PC-3 (cell line): Measurements from ENCODE around the gene FFAR1. TPM values are rescaled to one million over a fixed set of nuclear protein-coding genes. Genes with fewer than 3 reads are reported as not detected.

Experiments
- ATAC-seq: fragments of 200-7000 bp; cut with Tn5 transposase; 2 replicates; pipeline ENCODE4 v1.9.1; 2020; ENCODE audit warnings: mild to moderate bottlenecking, moderate library complexity
- BruUV-seq: library from RNA; stranded (reverse); fragments of 400-500 nt; replicated peaks from 2 replicates; lab custom pipeline; 2021; lab: Mats Ljungman, UMichigan
- CTCF ChIA-PET: fragments of 300-600 bp; sonication (Branson Sonifier 250); formaldehyde crosslinking; loops from one replicate; lab custom pipeline; 2022; ENCODE audit warnings: antibody characterized with exemption; lab: Charles Lee
- POLR2A ChIA-PET: fragments of 300-600 bp; sonication (Branson Sonifier 250); formaldehyde crosslinking; loops from one replicate; lab custom pipeline; 2022; ENCODE audit warnings: antibody characterized with exemption; ENCODE audit not compliant: unreplicated experiment; lab: Charles Lee
- DNase-seq: peaks from one replicate; pipeline ENCODE4 v3.0.0-alpha.2; 2015
- H2AFZ ChIP-seq: fragments of 300-600 bp; sonication (generic); 2 replicates; pipeline ENCODE4 v1.6.0; 2016; ENCODE audit warnings: antibody characterized with exemption, low read length
- H3F3A ChIP-seq: fragments of 300-600 bp; sonication (generic); one replicate; pipeline ENCODE4 v1.6.0; 2017; ENCODE audit warnings: antibody characterized with exemption, low read length, control low read depth, mild to moderate bottlenecking; ENCODE audit not compliant: unreplicated experiment
- H3K27ac ChIP-seq: fragments of 300-600 bp; sonication (generic); 2 replicates; pipeline ENCODE4 v1.5.1; 2016; ENCODE audit warnings: mild to moderate bottlenecking, low read length
- H3K27me3 ChIP-seq: fragments of 300-600 bp; sonication (generic); 2 replicates; pipeline ENCODE4 v1.6.1; 2016; ENCODE audit warnings: low read length, mixed read lengths
- H3K36me3 ChIP-seq: fragments of 300-600 bp; sonication (generic); 2 replicates; pipeline ENCODE4 v1.6.1; 2016; ENCODE audit warnings: low read depth, mixed run types, low read length, mixed read lengths
- H3K4me1 ChIP-seq: fragments of 300-600 bp; sonication (generic); 2 replicates; pipeline ENCODE4 v1.5.1; 2016; ENCODE audit warnings: low read length; ENCODE audit not compliant: insufficient read depth
- H3K4me2 ChIP-seq: fragments of 300-600 bp; sonication (generic); 2 replicates; pipeline ENCODE4 v1.6.0; 2016; ENCODE audit warnings: low read length
- H3K4me3 ChIP-seq: fragments of 300-600 bp; sonication (generic); 2 replicates; pipeline ENCODE4 v1.5.1; 2016; ENCODE audit warnings: mild to moderate bottlenecking, low read length, mixed read lengths
- H3K79me2 ChIP-seq: fragments of 300-600 bp; sonication (generic); 2 replicates; pipeline ENCODE4 v1.6.1; 2017; ENCODE audit warnings: low read length, mixed read lengths
- H3K9ac ChIP-seq: fragments of 300-600 bp; sonication (generic); 2 replicates; pipeline ENCODE4 v1.6.0; 2016; ENCODE audit warnings: mild to moderate bottlenecking, low read length
- H3K9me2 ChIP-seq: fragments of 300-600 bp; sonication (generic); replicated peaks from 2 replicates; pipeline ENCODE4 v1.6.1; 2016; ENCODE audit warnings: mixed run types, low read length, mixed read lengths
- H3K9me3 ChIP-seq: fragments of 300-600 bp; sonication (generic); 2 replicates; pipeline ENCODE4 v1.6.1; 2016; ENCODE audit warnings: low read length, mixed read lengths
- H4K20me1 ChIP-seq: fragments of 300-600 bp; sonication (generic); 2 replicates; pipeline ENCODE4 v1.6.1; 2016; ENCODE audit warnings: low read length, mixed read lengths
- EZH2 ChIP-seq: fragments of 300-600 bp; sonication (generic); IDR thresholded peaks from one replicate; pipeline ENCODE4 v1.6.1; 2017; ENCODE audit warnings: antibody characterized with exemption, mild to moderate bottlenecking, low read length; ENCODE audit not compliant: unreplicated experiment
- EZH2phosphoT487 ChIP-seq: fragments of 300-600 bp; sonication (generic); IDR thresholded peaks from 2 replicates; pipeline ENCODE4 v1.6.1; 2018; ENCODE audit warnings: mild to moderate bottlenecking, antibody characterized with exemption, low read length, borderline replicate concordance
- intact Hi-C: fragments of 100-400 bp; cut with micrococcal nuclease; formaldehyde crosslinking; loops from 2 replicates; pipeline ENCODE4 v1.9.0; 2023
- total RNA-seq: library from RNA; depleted of rRNA; stranded (reverse); fragments of >200 nt; gene quantifications from 2 replicates; pipeline ENCODE4 v1.2.3, GENCODE V29; 2014
- TF ChIP-seq, protein P1 (sequence below): fragments of 300-600 bp; sonication (generic); conservative IDR thresholded peaks from 2 replicates; pipeline ENCODE4 v1.5.1; 2017; ENCODE audit warnings: antibody characterized with exemption, low read depth, mild to moderate bottlenecking, low read length

FFAR1 gene
- total RNA-seq, 1 experiment from 2014 or later: not detected

DNA sequence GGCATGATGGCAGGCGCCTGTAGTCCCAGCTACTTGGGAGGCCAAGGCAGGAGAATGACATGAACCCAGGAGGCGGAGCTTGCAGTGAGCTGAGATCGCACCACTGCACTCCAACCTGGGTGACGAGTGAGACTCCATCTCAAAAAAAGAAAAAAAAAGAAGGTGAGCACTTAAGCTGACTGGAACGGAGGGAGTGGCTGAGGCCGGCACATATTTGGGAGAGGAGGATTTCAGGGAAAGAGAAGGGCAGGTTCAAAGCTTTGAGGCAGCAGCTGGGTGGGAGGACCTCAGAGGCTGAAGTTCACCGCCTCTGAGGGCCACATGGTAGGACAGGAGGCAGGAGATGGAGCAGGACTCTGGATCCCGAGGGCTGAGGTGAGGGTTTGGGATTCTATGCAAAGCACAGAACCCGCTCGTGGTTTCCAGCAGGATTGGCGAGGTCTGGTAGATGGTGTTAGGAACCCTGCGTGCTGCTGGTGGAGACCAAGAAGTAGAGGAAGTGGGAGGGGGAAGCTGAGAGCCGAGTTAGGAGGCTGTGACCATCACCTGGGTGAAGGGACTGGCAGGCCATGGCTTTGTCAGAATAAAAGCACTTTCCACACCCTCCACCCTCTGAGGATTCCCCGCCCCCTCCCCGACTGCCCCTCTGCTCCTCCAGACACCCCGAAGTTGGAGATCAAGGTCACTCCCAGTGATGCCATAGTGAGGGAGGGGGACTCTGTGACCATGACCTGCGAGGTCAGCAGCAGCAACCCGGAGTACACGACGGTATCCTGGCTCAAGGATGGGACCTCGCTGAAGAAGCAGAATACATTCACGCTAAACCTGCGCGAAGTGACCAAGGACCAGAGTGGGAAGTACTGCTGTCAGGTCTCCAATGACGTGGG lies 10.4 kb upstream of the FFAR1 start:
- no peak for ATAC-seq
- intact Hi-C loops: no loop called here
- no peaks in the 10 kb centered on the region for H4K20me1 ChIP-seq
- ChIA-PET CTCF (no interaction called here), POLR2A (no interaction called here)
- H3K27me3 ChIP-seq: no peaks in the 10 kb centered on the region
- H3F3A ChIP-seq: no peaks in the 10 kb centered on the region
- no peaks in the 10 kb centered on the region for H3K79me2 ChIP-seq
- BruUV-seq: no TSS peak
- H3K9ac ChIP-seq: no peak overlapping the region
- DNase-seq: no peak
- no peaks in the 10 kb centered on the region for H3K36me3 ChIP-seq
- no peaks in the 10 kb centered on the region for H3K9me2 ChIP-seq
- H3K9me3 ChIP-seq: no peaks in the 10 kb centered on the region
- TF ChIP-seq, protein P1, sequence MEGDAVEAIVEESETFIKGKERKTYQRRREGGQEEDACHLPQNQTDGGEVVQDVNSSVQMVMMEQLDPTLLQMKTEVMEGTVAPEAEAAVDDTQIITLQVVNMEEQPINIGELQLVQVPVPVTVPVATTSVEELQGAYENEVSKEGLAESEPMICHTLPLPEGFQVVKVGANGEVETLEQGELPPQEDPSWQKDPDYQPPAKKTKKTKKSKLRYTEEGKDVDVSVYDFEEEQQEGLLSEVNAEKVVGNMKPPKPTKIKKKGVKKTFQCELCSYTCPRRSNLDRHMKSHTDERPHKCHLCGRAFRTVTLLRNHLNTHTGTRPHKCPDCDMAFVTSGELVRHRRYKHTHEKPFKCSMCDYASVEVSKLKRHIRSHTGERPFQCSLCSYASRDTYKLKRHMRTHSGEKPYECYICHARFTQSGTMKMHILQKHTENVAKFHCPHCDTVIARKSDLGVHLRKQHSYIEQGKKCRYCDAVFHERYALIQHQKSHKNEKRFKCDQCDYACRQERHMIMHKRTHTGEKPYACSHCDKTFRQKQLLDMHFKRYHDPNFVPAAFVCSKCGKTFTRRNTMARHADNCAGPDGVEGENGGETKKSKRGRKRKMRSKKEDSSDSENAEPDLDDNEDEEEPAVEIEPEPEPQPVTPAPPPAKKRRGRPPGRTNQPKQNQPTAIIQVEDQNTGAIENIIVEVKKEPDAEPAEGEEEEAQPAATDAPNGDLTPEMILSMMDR: no peak
- no peak for TF ChIP-seq EZH2phosphoT487
- no peak for TF ChIP-seq EZH2
- H3K4me3 ChIP-seq: no peak overlapping the region
- no peak overlapping the region for H3K27ac ChIP-seq
- no peak overlapping the region for H2AFZ ChIP-seq
- H3K4me2 ChIP-seq: no peak overlapping the region
- no peaks in the 10 kb centered on the region for H3K4me1 ChIP-seq

DNA sequence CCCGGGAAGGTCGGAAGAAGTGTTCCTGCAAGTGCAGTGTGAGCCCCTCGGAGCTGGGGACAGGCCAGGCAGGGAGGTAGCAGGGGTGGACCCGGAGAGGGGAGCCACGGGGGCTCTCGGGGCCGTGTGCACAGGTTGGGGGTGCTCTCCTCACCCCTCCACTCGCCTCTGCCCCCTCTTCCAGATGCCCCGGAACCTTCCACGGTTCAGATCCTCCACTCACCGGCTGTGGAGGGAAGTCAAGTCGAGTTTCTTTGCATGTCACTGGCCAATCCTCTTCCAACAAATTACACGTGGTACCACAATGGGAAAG lies 9.8 kb upstream of the FFAR1 start:
- no peak for DNase-seq
- H3K4me2 ChIP-seq: no peak overlapping the region
- no peaks in the 10 kb centered on the region for H3K9me2 ChIP-seq
- CTCF ChIA-PET: no interaction called here
- POLR2A ChIA-PET: no interaction called here
- no peak for ATAC-seq
- H3K79me2 ChIP-seq: no peaks in the 10 kb centered on the region
- no TSS peak for BruUV-seq
- no peaks in the 10 kb centered on the region for H3K4me1 ChIP-seq
- no peak overlapping the region for H3K4me3 ChIP-seq
- H4K20me1 ChIP-seq: no peaks in the 10 kb centered on the region
- H3K27me3 ChIP-seq: no peaks in the 10 kb centered on the region
- no peak overlapping the region for H3K9ac ChIP-seq
- intact Hi-C loops: no loop called here
- no peaks in the 10 kb centered on the region for H3F3A ChIP-seq
- TF ChIP-seq, protein P1: no peak
- no peaks in the 10 kb centered on the region for H3K36me3 ChIP-seq
- no peaks in the 10 kb centered on the region for H3K9me3 ChIP-seq
- no peak overlapping the region for H3K27ac ChIP-seq
- no peak overlapping the region for H2AFZ ChIP-seq

DNA sequence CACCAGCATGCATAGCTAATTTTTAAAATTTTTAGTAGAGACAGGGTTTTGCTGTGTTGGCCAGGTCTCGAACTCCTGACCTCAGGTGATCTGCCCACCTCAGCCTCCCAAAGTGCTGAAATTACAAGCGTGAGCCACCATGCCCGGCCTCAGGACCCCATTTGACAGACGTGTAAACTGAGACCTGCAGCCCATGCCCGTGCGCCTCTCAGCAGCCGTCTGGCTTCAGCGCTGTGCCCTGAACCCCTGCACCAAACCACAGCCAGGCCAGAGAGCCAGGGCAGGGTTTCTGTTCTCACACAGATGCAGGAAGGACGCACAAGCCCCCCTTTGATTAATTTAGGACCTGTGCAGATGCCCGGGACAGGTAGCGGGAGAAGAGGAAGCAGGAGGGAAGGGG lies 7.3 kb upstream of the FFAR1 start:
- BruUV-seq: no TSS peak
- ChIA-PET CTCF (no interaction called here), POLR2A (no interaction called here)
- Histone ChIP-seq H3K9ac (no peak overlapping the region), H3K4me1 (no peaks in the 10 kb centered on the region), H3K9me3 (no peaks in the 10 kb centered on the region), H3K36me3 (no peaks in the 10 kb centered on the region), H3K27me3 (0 out of 2 replicates have a peak, but pooled peaks cover 2% of the 10 kb centered on the region), H3K4me3 (no peak overlapping the region), H4K20me1 (no peaks in the 10 kb centered on the region), H2AFZ (no peak overlapping the region), H3K79me2 (no peaks in the 10 kb centered on the region), H3K4me2 (no peak overlapping the region), H3K27ac (no peak overlapping the region), H3F3A (no peaks in the 10 kb centered on the region), H3K9me2 (no peaks in the 10 kb centered on the region)
- no peak for DNase-seq
- TF ChIP-seq EZH2: no peak
- TF ChIP-seq, protein P1: no peak
- TF ChIP-seq EZH2phosphoT487: no peak
- ATAC-seq: no peak
- intact Hi-C loops: no loop called here
